OCI-LY1 (cell line): ENCODE data around the gene VAMP5.

Experiments
- EZH2 ChIP-seq: fragments of 200-600 bp; sonication (generic), shearing (Covaris generic); IDR thresholded peaks from 2 replicates; pipeline ENCODE4 v1.8.0; 2017; ENCODE audit warnings: borderline replicate concordance, mixed run types, mild to moderate bottlenecking, antibody characterized with exemption, low read length, moderate library complexity, mixed read lengths
- TF ChIP-seq, protein P1 (sequence below): fragments of 200-600 bp; sonication (generic), shearing (Covaris generic); IDR thresholded peaks from 2 replicates; pipeline ENCODE4 v1.5.1; 2017; ENCODE audit warnings: mild to moderate bottlenecking, antibody characterized with exemption, low read length, moderate library complexity, mixed read lengths

GRCh38 chr2:85549095-85549494, 35.1 kb upstream of the VAMP5 start:
- TF ChIP-seq, protein P1, sequence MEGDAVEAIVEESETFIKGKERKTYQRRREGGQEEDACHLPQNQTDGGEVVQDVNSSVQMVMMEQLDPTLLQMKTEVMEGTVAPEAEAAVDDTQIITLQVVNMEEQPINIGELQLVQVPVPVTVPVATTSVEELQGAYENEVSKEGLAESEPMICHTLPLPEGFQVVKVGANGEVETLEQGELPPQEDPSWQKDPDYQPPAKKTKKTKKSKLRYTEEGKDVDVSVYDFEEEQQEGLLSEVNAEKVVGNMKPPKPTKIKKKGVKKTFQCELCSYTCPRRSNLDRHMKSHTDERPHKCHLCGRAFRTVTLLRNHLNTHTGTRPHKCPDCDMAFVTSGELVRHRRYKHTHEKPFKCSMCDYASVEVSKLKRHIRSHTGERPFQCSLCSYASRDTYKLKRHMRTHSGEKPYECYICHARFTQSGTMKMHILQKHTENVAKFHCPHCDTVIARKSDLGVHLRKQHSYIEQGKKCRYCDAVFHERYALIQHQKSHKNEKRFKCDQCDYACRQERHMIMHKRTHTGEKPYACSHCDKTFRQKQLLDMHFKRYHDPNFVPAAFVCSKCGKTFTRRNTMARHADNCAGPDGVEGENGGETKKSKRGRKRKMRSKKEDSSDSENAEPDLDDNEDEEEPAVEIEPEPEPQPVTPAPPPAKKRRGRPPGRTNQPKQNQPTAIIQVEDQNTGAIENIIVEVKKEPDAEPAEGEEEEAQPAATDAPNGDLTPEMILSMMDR = no peak
- TF ChIP-seq EZH2 = no peak
